SH-SY5Y (cell line): ENCODE measurements around the gene ITPK1.

Experiments used
- GATA2 ChIP-seq: IDR thresholded peaks from 2 replicates; pipeline ENCODE4 v1.6.1; 2011; ENCODE audit warnings: mild to moderate bottlenecking, low read depth, low read length
- GATA3 ChIP-seq: IDR thresholded peaks from 2 replicates; pipeline ENCODE4 v1.6.1; 2011; ENCODE audit warnings: low read depth, mild to moderate bottlenecking, low read length, moderate library complexity

GRCh38 chr14:93018366-93018765, 97.4 kb downstream of the ITPK1 start:
- TF ChIP-seq GATA3 (no peak), GATA2 (no peak)
